Sigmoid colon (tissue), 3 donors: ENCODE data around the gene SLC35G3.
"Not testable (repeated sequence)": the region's sequence is repeated elsewhere in the genome, so short reads cannot be mapped to it uniquely, and the experiment has no call there.

Source experiments
- POLR2A ChIP-seq, 2 donors: fragments of 450-650 bp; IDR thresholded peaks; one replicate each; pipeline ENCODE4 v1.6.1; 2016; ENCODE audit warnings: antibody characterized with exemption in 2 of 2, mild to moderate bottlenecking in 2 of 2, moderate library complexity in 2 of 2
- TF ChIP-seq, protein P1 (sequence below), 4 experiments: fragments of 450-650 bp in 3 of 4; fragments of 200-600 bp in 1 of 4; IDR thresholded peaks; one replicate each; pipeline ENCODE4 v1.5.1; 2016 to 2019; ENCODE audit warnings: antibody characterized with exemption in 4 of 4, mild to moderate bottlenecking in 3 of 4, moderate library complexity in 2 of 4

DNA sequence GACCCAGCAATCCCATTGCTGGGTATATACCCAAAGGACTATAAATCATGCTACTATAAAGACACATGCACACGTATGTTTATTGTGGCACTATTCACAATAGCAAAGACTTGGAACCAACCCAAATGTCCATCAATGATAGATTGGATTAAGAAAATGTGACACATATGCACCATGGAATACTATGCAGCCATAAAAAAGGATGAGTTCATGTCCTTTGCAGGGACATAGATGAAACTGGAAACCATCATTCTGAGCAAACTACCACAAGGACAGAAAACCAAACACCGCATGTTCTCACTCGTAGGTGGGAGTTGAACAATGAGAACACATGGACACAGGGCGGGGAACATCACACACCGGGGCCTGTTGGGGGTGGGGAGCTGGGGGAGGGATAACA, 14.8 kb downstream of the SLC35G3 start:
- TF ChIP-seq, protein P1, sequence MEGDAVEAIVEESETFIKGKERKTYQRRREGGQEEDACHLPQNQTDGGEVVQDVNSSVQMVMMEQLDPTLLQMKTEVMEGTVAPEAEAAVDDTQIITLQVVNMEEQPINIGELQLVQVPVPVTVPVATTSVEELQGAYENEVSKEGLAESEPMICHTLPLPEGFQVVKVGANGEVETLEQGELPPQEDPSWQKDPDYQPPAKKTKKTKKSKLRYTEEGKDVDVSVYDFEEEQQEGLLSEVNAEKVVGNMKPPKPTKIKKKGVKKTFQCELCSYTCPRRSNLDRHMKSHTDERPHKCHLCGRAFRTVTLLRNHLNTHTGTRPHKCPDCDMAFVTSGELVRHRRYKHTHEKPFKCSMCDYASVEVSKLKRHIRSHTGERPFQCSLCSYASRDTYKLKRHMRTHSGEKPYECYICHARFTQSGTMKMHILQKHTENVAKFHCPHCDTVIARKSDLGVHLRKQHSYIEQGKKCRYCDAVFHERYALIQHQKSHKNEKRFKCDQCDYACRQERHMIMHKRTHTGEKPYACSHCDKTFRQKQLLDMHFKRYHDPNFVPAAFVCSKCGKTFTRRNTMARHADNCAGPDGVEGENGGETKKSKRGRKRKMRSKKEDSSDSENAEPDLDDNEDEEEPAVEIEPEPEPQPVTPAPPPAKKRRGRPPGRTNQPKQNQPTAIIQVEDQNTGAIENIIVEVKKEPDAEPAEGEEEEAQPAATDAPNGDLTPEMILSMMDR (IDR thresholded peaks at IDR 0.05) = not testable (repeated sequence)
- TF ChIP-seq POLR2A (IDR thresholded peaks at IDR 0.05) = not testable (repeated sequence)
